NCI-H1930 (cell line): ENCODE results near the gene IL9R.
"Not testable (repeated sequence)": the region's sequence is repeated elsewhere in the genome, so short reads cannot be mapped to it uniquely, and the experiment has no call there.

Experiments used
- DNase-seq, 2 experiments: peaks; one replicate each; lab custom pipeline; 2025; lab: John Stamatoyannopoulos, UW

IL9R gene

DNA sequence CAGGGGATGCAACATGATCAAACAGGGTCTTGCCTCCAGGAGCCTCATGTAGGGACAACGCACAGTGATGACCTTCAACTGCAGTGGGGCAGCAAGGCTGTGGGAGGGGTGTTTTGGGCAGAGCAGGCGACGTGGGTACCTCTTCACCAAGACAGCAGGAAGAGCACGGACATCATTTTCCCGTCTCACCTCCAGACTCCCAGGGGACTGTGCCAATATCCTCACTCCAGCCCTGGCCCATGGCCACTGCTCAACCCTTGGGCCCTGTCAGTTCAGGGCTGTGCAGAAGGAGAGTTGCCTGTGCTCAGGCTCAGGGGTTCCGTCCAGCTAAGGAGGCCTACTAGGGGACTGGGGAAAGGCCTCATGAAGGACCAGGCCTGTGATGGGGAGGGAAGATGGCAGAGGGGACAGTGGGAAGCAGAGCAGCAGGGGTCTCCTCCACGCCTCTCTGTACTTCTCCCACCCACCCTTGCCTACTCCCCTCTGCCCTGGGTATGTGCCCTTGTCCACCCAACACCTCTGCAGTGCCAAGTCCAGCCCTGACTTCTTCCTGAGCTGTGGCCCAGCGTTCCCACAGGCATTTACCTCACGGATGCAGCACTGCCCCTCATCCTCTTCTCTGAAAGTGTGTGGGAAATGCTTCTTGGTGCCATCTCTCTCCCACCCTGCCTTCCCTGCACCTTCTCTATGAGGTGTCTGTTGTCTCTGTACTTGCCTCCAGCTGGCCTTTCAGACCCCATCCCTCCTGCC lies 1.4 kb downstream of the IL9R start:
- DNase-seq = no peak

DNA sequence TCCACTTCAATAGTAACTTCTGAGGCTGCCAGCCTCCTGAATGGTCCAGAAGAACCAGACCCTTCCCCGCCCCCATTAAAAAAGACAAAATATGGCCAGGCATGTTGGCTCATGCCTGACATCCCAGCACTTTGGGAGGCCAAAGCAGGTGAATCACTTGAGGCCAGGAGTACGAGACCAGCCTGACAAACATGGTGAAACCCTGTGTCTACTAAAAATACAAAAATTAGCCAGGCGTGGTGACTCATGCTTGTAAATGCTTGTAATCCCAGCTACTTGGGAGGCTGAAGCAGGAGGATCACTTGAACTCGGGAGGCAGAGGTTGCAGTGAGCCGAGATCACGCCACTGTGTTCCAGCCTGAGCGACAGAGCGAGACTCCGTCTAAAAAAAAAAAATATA lies 2.3 kb downstream of the IL9R start:
- not testable (repeated sequence) for DNase-seq

DNA sequence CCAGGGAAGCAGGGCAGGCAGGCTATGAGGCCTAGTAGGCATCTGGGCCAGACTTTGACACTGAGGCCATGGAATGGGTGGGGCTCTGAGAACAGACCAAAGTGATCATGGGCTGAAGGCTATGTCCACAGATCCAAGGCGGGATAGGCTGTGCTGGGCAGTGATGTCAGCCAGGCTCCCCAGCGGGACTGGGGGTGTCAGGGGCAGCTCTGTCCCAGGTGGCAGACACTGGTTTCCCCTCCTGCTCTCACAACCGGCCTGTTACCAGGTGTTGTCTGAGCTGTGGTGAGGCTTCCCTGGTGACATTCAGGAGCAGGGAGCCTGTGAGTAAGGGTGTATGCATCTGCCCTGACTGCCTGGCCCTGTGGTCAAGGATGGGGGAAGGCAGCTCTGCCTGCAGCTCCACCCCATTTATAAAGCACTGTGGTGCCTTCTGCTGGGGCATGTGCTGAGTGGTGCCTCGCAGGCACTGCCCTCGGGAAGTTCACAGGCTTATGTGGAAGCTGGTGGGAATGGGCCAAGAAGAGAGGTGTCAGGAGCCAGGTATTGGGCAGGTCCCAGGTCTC lies 2.9 kb downstream of the IL9R start:
- DNase-seq = no peak

DNA sequence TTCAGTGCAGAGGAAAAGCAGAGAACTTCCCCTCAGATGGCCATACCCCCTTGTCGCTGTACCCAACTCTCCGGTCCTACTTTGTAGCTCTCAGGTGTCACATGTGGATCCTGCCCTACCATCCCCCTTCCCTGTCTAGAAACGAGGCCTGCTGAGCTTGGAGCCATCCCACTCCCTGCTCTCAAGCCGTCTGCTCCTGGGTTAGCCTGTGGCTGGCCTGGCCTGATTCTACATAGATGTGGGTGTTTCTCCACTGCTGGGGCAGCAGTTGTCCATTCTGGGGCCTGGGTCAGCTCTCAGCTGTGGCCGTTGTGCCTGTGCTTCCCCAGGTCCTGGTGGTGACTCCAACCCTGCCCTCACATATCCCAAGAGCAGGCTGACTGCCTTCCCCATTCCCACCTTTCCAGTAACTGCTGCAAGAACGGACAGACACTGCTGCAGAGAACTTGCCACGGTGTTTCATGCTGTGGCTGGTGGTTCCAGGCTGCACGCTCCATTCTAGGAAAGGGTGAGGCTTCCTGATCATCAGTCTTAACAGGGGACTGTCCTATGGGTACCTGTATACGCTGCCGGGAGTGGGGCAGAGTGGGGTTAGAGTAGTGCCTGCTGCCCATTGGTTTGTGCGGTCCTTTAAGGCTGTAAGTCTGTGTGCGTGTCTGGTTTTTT lies 3.6 kb downstream of the IL9R start:
- DNase-seq = no peak

DNA sequence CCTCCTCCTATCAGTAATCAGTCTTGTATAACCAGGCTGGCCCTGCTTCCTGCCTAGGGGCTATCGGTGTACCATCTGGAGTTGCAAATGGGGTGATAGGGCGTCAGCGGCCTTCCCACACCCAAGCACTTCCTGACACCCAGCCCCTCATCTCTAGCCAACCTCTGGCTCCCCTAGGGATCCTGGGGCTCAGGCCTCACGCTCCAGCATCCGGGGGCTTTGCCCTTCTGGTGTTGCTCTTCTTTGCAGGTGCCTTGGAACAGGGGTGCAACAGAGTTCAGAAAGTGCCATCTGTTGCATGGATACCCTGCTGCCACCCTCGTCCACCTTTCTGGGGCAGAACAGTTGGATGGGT lies 4.1 kb downstream of the IL9R start:
- no peak for DNase-seq

DNA sequence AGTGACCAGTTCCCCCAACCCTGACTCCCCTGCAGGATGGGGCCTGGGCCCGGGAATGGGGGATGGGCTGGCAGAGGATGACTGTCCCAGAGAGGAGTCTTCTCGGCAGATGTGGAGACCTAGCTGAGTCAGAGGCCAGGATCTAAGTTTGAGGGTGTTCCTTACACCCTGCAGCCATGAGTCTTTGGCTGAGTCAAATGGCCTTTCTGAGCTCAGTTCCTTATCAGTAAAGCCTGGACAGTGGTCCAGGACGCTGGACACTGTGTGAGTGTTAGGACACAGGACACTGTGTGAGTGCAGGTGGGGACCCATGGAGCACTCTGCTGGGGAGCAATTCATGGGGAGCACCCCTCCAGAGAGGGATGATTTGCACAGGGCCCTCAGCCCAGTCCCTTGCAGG lies 5.0 kb downstream of the IL9R start:
- no peak for DNase-seq

DNA sequence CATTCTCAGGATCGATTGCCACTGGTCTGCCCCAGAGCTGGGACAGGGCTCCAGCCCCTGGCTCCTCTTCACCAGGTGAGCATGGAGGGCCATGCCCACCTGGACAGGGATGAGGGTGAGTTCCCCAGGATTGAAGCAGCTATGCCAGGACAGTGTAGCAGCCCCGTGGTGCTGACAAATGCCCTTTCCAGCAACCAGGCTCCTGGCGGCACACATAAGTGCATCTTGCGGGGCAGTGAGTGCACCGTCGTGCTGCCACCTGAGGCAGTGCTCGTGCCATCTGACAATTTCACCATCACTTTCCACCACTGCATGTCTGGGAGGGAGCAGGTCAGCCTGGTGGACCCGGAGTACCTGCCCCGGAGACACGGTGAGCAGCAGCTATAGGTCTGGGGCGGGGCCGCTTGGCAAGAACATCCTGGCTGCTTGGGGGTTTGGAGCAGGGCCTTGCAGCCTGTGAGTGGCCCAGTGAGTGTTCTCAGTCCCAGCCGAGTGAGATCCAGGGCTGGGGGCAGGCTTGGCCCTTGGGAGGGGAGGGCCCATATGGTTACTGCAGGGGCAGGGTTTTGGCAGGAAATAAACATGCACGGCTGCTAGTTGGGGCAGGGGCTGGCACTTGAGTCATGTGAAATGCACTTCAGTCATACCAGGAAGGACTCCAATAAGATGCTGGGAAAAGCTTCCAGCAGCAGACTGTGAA lies 6.1 kb downstream of the IL9R start:
- no peak for DNase-seq

DNA sequence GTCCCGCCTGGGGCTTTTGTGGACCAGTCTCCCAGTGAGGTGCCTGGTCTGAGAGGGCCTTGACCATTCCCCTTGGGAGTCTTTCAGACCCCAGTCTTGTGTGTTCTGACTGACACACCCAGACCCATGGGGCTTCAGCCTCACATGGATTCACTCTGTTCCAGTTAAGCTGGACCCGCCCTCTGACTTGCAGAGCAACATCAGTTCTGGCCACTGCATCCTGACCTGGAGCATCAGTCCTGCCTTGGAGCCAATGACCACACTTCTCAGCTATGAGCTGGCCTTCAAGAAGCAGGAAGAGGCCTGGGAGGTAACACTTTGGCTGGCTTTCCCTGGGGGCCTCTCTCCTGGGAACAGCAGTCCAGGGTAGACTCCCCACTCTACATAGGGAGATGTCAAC lies 6.8 kb downstream of the IL9R start:
- DNase-seq = no peak

DNA sequence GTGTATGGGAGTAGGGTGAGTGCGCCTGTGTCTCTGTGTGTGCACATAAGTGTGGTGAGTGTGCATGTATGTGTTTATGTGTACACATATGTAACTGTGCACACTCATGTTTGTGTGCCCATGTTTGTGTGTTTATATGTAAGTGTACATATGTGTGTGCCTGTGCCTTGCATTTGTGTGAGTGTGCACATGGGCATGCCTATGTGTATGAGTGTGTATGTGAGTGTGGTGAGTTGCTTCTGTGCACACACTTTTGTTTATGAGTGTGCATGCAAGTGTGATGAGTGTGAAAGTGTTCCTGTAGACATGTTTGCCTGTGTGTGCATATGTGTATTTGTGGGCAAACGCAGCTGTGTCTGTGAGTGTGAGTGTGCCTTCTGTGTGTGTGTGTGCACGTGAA lies 7.2 kb downstream of the IL9R start:
- DNase-seq = no peak

DNA sequence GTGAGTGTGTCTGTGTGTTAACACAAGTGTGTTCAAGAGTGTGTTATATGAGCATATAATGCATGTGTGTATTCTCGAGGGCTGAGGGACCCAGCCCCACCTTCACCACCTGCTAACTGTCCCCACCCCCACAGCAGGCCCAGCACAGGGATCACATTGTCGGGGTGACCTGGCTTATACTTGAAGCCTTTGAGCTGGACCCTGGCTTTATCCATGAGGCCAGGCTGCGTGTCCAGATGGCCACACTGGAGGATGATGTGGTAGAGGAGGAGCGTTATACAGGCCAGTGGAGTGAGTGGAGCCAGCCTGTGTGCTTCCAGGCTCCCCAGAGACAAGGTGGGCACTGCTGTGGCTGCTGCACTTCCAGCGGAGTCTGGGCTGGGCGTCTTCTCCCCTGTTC lies 7.6 kb downstream of the IL9R start:
- DNase-seq = no peak

DNA sequence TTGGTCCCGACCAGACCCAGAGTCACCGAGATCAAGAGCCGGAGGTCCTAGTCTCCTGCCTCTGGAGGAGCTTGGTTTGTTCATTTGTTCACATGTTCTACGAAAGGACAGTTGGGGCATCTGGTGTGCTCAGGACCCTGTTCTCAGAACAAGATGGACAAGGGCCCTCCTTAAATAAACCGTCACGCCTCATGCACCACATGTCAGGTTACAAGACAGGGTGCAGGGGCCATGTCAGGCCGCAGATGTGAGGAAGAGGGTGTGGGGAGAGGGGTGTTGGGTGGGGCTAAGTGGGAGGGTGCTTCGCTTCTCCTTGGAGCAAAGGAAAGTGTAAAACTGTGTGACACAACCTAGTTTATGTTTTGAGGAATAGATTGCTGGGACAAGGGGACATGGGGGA lies 9.0 kb downstream of the IL9R start:
- not testable (repeated sequence) for DNase-seq

DNA sequence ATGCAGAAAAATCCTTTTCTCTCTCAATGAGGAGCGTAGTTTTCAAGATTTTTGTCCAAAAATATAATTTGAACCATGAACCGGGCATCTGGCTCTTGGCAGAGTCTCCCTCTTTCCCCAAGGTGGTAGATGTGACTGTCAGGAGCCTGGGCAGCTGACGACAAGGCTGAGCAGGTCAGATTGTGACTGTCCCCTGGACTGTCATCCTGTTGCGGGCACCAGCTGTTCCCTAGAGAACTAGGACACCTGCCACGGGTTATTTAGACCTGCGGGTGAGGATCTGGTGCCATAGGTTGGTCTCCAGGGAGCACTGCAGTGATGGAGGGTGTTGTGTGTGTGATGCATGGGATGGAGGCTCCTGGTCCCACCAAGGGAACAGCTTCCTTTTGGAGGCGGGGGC lies 10.9 kb downstream of the IL9R start:
- DNase-seq = not testable (repeated sequence)

DNA sequence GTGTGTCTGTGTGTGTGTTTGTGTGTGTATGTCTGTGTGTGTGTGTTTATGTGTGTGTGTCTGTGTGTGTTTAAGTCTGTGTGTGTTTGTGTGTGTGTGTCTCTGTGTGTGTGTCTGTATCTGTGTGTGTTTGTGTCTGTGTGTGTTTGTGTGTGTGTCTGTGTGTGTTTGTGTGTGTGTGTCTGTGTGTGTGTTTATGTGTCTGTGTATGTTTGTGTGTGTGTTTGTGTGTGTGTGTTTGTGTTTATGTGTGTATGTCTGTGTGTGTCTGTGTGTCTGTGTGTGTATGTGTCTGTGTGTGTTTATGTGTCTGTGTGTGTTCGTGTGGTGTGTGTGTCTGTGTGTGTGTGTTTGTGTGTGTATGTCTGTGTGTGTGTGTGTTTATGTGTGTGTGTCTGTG lies 11.4 kb downstream of the IL9R start:
- no peak for DNase-seq

DNA sequence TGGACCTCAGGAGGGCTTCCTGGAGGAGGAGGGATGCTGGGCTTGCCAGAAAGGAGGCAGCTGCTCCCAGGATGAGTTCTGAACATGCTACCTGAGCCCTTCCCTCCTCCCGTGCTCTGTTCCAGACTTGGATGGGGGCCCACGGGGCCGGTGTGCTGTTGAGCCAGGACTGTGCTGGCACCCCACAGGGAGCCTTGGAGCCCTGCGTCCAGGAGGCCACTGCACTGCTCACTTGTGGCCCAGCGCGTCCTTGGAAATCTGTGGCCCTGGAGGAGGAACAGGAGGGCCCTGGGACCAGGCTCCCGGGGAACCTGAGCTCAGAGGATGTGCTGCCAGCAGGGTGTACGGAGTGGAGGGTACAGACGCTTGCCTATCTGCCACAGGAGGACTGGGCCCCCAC lies 12.2 kb downstream of the IL9R start:
- not testable (repeated sequence) for DNase-seq

DNA sequence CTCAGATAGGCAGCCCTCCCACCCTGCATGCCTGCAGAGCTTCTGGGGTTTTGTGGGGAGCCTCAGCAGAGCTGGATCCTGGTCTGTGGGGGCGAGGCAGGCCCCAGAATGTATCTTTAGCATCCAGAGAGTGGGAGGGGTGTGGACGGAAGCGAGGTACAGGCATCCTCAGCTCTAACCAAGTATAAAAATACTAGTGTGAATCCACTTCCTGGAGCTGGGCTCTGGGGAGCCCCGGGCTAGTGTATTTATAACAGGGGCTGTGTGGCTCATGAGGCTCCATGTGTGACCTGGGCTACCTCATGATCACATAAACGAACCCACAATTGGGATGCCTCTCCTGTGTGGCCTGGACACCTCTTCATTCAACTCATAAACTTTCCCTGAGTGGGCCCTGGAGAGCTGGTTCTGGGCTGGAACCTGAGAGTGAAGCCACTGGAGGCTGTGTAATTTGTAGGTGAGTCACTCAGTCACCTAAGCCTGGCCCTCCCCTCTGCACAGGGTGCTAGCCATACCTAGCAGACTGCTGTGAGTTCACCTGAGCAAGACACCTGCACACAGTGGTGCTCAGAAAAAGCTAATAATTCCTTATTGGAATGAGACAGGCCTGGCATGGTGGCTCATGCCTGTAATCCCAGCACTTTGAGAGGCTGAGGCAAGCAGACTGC lies 15.9 kb downstream of the IL9R start:
- not testable (repeated sequence) for DNase-seq

DNA sequence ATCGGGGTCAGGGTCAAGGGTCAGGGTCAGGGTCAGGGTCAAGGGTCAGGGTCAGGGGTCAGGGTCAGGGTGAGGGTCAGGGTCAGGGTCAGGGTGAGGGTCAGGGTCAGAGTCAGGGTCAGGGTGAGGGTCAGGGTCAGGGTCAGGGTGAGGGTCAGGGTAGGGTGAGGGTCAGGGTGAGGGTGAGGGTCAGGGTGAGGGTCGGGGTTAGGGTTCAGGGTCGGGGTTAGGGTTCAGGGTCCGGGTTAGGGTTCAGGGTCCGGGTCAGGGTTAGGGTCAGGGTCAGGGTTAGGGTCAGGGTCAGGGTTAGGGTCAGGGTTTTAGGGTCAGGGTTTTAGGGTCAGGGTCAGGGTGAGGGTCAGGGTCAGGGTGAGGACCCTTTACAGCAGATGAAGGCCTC lies 22.4 kb downstream of the IL9R start:
- DNase-seq = not testable (repeated sequence)

DNA sequence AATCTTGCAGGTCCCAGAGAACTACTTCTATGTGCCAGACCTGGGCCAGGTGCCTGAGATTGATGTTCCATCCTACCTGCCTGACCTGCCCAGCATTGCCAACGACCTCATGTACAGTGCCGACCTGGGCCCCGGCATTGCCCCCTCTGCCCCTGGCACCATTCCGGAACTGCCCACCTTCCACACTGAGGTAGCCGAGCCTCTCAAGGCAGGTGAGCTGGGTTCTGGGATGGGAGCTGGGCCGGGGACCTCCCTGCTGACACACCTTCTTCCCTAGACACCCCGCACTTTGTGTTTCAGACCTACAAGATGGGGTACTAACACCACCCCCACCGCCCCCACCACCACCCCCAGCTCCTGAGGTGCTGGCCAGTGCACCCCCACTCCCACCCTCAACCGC lies 25.5 kb downstream of the IL9R start:
- not testable (repeated sequence) for DNase-seq

DNA sequence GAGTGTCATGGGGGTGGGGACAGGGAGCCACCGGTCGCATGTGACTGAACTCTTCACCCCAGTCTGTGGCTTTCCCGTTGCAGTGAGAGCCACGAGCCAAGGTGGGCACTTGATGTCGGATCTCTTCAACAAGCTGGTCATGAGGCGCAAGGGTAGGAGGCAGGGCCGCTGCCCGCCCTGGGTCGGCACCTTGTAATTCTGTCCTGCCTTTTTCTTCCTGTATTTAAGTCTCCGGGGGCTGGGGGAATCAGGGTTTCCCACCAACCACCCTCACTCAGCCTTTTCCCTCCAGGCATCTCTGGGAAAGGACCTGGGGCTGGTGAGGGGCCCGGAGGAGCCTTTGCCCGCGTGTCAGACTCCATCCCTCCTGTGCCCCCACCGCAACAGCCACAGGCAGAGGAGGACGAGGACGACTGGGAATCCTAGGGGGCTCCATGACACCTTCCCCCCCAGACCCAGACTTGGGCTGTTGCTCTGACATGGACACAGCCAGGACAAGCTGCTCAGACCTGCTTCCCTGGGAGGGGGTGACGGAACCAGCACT lies 27.5 kb downstream of the IL9R start:
- DNase-seq = not testable (repeated sequence)

DNA sequence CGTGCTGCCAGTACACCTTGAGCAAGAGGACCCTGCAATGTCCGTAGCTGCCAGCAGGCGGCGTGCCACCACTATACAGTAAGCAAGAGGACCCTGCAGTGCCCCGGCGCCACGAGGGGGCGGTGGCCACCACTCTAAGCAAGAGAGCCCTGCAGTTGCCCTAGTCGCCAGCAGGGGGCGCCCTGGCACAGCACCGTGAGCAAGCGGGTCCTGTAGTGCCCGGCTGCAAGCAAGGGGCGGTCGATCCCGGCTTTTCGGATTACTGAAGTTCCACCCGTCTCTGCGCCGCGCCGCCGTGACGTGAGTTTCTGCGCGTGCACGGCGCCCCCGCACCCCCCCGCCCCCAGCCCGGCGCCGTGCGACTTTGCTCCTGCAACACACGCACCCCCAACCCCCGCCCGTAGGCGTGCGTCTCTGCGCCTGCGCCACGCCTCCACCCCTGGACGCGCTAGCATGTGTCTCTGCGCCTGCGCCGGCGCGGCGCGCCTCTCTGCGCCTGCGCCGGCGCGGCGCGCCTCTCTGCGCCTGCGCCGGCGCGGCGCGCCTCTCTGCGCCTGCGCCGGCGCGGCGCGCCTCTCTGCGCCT lies 31.2 kb downstream of the IL9R start:
- DNase-seq = not testable (repeated sequence)

DNA sequence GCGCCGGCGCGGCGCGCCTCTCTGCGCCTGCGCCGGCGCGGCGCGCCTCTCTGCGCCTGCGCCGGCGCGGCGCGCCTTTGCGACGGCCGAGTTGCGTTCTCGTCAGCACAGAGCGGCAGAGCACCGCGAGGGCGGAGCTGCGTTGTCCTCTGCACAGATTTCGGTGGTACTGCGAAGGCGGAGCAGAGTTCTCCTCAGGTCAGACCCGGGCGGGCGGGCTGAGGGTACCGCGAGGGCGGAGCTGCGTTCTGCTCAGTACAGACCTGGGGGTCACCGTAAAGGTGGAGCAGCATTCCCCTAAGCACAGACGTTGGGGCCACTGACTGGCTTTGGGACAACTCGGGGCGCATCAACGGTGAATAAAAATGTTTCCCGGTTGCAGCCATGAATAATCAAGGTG lies 31.8 kb downstream of the IL9R start:
- DNase-seq = not testable (repeated sequence)

DNA sequence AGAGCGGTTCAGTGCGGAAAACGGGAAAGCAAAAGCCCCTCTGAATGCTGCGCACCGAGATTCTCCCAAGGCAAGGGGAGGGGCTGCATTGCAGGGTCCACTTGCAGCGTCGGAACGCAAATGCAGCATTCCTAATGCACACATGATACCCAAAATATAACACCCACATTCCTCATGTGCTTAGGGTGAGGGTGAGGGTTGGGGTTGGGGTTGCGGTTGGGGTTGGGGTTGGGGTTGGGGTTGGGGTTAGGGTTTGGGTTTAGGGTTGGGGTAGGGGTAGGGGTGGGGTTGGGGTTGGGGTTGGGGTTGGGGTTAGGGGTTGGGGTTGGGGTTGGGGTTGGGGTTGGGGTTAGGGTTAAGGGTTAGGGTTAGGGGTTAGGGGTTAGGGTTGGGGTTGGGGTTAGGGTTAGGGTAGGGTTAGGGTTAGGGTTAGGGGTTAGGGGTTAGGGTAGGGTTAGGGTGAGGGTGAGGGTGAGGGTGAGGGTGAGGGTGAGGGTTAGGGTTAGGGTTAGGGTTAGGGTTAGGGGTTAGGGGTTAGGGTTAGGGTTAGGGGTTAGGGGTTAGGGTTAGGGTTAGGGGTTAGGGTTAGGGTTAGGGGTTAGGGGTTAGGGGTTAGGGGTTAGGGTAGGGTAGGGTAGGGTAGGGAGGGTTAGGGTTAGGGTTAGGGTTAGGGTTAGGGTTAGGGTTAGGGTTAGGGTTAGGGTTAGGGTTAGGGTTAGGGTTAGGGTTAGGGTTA lies 32.4 kb downstream of the IL9R start:
- not testable (repeated sequence) for DNase-seq
